NCI-H146 treated with DMSO at 0.1 percent for 48 hours (cell line): ENCODE results near the gene UTP15.

Experiments used
- DNase-seq: peaks from one replicate; lab custom pipeline; 2025; ENCODE audit not compliant: unreplicated experiment; lab: John Stamatoyannopoulos, UW

UTP15 gene

DNA sequence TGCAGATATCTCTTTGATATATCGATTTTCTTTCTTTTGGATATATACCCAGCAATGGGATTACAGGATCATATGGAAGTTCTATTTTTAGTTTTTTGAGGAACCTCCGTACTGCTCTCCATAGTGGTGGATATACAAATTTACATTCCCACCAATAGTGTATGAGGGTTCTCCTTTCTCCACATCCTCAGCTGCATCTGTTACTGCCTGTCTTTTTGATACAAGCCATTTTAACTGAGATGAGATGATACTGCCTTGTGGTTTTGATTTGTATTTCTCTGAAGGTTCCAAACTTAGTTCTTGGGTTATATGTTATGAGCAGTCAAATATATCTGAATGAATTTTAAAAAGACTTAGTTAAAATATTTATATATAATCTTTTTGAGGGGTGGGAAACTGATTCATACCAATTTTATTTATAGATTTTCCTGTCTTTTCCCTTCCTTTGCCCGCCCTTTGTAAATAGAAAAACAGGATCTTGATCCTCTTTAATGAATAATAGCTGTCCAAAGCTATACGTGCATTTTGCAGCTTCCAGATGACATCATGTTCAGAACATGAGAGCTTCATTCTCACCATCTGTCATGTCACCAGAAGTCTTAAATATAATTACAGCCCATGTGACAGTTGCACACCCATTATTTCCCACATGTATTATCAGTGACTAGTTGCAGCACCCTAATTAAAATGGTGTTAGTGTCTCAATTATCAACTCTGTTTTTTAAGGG is 54.2 kb downstream of the UTP15 start:
- DNase-seq = no peak

GRCh38 chr5:73620334-73620687 is 54.8 kb downstream of the UTP15 start:
- DNase-seq = no peak

DNA sequence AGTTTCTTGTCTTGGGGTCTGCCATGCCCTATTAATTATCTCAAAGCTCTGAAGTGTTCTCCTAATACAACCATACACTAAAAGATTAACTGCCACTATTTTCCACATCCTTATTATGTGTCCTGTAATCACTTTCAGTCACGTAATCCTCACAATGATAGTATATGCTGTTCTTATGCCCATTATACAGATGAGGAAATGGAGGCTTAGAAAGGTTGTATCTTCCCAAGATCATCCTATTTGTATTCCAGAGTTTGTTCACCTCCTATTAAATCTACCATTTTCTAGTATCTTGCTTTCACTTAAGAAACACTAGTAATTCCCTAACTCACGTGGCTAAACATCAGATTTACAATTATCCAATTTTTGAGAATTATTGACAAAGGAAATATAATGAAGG is 57.5 kb downstream of the UTP15 start:
- DNase-seq = no peak

DNA sequence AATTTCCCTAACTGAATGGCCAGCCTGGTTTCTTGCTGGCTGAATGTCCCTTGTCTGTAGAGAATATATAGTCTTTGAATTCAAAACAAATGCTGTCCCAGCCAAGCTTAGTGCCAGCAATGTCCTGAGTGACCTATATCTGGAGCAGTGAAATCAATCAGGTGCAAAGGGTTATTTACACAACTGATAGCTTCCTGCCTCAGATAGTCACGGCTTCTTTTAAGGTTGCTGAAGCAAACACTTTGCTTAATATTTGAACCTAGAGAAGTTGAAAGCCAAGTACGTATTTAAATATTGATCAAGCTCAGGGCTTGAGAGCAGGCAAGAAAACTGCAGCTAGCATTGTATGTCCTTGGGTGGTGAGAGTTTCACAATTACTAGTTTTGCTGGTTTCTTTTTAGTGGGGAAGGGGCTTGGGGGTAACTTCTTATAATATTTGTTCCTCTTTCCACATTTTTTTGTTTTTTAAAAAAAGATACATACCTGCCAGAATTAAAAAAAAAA is 58.4 kb downstream of the UTP15 start:
- no peak for DNase-seq

- DNase-seq = no peak
Observed at GRCh38 chr5:73624888-73625287, 59.3 kb downstream of the UTP15 start.

DNA sequence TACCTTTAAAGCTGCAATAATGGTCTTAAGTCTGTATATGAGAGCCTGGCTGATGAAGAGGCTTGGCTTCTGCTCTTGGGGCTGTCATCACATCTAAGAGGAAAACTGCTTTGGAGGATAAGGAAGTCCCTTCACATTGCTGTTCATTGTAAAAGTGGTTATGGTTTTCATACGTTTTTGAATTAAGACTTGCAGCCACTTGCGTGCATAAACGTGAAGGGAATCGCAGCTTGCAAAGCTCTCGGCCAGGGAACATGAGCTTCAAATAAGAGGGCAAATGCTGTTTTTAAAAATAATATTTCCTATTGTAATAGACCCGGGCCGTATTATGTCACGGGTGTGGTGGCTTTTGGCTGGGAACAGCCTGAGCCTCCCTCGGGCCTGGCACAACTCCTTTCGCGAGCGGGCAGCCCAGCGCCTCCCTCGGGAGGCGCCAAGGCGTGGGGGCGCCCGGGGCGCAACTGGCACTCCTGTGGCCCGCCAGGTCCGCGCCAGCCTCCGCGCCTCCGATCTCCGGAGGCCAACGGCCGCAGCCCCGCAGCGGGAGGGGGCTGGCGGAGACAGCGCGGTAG is 59.9 kb downstream of the UTP15 start:
- DNase-seq = no peak

DNA sequence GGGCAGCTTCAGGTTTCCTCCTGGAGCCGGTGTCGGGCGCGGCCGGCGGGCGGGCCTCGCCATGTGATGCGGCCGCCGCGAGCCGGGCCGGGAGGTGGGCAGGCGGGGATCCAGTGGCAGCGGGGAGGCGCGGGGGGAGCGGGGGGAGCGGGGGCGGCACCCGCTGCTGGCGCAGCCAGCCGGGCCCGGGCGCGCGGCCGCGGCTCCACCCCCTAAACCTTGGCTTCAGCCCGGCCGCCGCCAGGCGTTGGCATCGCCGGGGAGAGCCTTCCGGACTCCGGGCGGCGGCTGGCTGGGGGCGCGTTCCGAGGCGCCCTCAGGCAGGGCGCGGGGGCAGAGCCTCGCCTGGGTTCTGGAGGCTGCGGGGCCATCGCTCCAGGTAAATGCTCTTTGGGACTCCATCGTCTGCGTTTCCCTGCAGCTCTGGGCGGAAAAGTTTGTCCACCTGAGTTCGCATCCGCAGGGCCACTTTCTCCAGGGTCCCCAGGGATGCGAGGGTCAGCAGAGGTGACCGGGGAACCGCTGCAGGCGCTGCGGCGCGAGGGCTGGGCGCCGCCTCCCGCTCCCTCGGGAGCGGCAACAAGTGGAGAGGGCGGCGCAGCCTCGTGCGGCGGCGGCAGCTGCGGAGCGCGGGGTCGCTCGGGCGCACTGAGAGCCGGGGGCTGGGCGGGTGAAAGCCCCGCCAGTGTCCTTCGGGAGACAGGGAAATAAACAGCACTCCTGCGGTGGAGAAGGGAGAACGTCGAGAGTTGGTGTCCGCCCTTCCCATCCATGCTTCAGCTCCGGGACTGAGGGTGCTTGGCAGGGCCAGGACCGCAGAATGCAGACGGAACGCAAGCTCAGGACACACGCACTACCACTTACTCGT is 60.6 kb downstream of the UTP15 start, which contains the start of gene ARHGEF28:
ARHGEF28 (plus strand) TSS at position 253 of the 868 bp plus-strand sequence. CDS start 58,656 bp downstream, outside the sequence.
- DNase-seq = peak; percentile 70

GRCh38 chr5:73626814-73627313 is 61.3 kb downstream of the UTP15 start:
- no peak for DNase-seq

GRCh38 chr5:73629456-73629855 is 63.9 kb downstream of the UTP15 start:
- DNase-seq = no peak

DNA sequence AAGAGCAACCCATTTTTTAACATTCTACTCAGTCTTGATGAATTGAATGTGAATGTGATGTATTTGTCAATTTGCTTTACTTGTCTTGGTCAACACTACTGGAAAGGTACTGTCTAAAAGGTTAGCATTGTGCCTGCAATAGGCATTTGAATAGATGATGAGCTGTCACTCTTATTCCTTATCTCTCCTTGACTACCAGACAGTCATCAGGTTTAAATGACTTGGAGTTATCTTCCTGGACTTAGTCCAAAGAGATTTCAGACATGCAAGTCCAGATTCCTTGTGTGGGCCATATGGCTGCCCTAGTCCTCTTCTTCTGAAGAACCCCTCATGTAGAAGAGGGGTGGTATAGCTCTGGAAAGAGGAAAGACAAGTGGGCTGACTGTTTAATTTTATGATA is 65.2 kb downstream of the UTP15 start:
- DNase-seq = no peak

- no peak for DNase-seq
Observed at GRCh38 chr5:73631500-73631899, 66.0 kb downstream of the UTP15 start.
